Tibial artery (tissue), 4 donors: ENCODE measurements around the gene ZNF124.

Experiments
- DNase-seq, 2 donors: peaks; one replicate each; pipeline ENCODE4 v3.0.0-alpha.2; 2019
- H3K27ac ChIP-seq, 2 donors: fragments of 200-600 bp; sonication (generic) in 1 of 2; 1 replicate in 1 of 2; 2 replicates in 1 of 2; pipeline ENCODE4 v1.5.1; 2018 to 2019; ENCODE audit warnings: mild to moderate bottlenecking in 1 of 2
- H3K27me3 ChIP-seq, 2 donors: fragments of 200-600 bp; sonication (generic) in 1 of 2; one replicate each; pipeline versions ENCODE4 v1.5.1 to v1.6.0; 2016 to 2019
- H3K36me3 ChIP-seq, 3 donors: fragments of 200-600 bp; sonication (generic) in 2 of 3; one replicate each; pipeline ENCODE4 v1.5.1; 2016 to 2019; ENCODE audit warnings: mild to moderate bottlenecking in 2 of 3
- H3K4me1 ChIP-seq, 4 donors: fragments of 200-600 bp; sonication (generic) in 2 of 4; 1 replicate in 3 of 4; 2 replicates in 1 of 4; pipeline ENCODE4 v1.5.1; 2016 to 2019
- H3K4me3 ChIP-seq, 2 donors: fragments of 200-600 bp; sonication (generic) in 1 of 2; 1 replicate in 1 of 2; 2 replicates in 1 of 2; pipeline ENCODE4 v1.5.1; 2018 to 2019; ENCODE audit warnings: mild to moderate bottlenecking in 2 of 2
- H3K9me3 ChIP-seq, 3 donors: fragments of 200-600 bp; sonication (generic) in 1 of 3; one replicate each; pipeline ENCODE4 v1.5.1; 2016 to 2019
- intact Hi-C: fragments of 100-400 bp; cut with DNase I; formaldehyde crosslinking; loops from one replicate; pipeline ENCODE4 v1.15.0; 2023; ENCODE audit warnings: low total_unique reads
- TF ChIP-seq, protein P1 (sequence below), 2 experiments: fragments of 200-600 bp in 1 of 2; fragments of 450-650 bp in 1 of 2; IDR thresholded peaks; one replicate each; pipeline ENCODE4 v1.5.1; 2017 to 2019; ENCODE audit warnings: antibody characterized with exemption in 2 of 2, mild to moderate bottlenecking in 1 of 2, moderate library complexity in 1 of 2

The ZNF124 gene

DNA sequence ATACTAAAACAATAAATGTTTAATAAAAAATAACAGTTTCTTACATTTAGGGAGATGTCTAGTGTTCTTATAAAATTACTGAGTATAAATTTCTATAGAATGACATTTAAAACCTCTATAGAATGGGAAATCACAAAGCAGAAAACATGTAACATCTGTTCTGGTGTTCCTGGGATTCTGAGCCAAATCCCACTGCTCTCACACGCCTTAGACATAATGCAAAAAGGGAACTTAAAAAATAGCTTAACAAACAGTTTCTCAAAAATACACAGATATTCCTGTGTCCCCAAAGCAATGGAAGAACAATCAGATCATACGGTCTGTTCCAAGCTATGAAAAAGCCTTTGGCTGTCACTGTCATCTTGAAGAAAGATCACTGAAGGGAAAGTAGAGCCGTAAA, 27.0 kb upstream of the ZNF124 start:
- Histone ChIP-seq H3K36me3 (peaks cover 28 to 63% (median 52%) of the 10 kb centered on the region in 3 donors), H3K9me3 (peaks cover 0 to 8% (median 0%) of the 10 kb centered on the region in 3 donors)

DNA sequence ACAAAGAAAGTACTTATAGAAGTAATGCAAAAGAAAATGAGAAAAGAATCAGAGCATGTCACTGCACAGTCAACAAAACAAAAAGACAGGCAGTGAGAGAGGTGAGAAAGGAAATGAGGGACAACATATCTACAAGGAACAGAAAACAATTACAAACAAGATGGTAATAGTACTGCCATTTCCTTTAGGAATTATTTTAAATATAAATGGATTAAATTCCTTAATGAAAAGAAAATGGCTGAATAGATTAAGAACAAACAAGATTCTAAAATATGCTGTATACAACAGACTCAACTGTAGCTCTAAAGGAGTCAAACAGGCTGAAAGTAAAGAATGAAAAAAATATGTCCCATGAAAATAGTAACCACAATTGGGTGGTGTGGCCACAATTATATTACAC, 22.1 kb upstream of the ZNF124 start:
- Histone ChIP-seq H3K36me3 (peaks cover 61 to 80% (median 68%) of the 10 kb centered on the region in 3 donors), H3K4me1 (peaks cover 0 to 16% (median 0%) of the 10 kb centered on the region in 4 donors), H3K9me3 (peaks cover 2 to 43% (median 17%) of the 10 kb centered on the region in 3 donors), H3K27ac (no peak overlapping the region), H3K4me3 (no peak overlapping the region), H3K27me3 (no peaks in the 10 kb centered on the region)
- intact Hi-C loops: no loop called here
- DNase-seq: no peak
- TF ChIP-seq, protein P1, sequence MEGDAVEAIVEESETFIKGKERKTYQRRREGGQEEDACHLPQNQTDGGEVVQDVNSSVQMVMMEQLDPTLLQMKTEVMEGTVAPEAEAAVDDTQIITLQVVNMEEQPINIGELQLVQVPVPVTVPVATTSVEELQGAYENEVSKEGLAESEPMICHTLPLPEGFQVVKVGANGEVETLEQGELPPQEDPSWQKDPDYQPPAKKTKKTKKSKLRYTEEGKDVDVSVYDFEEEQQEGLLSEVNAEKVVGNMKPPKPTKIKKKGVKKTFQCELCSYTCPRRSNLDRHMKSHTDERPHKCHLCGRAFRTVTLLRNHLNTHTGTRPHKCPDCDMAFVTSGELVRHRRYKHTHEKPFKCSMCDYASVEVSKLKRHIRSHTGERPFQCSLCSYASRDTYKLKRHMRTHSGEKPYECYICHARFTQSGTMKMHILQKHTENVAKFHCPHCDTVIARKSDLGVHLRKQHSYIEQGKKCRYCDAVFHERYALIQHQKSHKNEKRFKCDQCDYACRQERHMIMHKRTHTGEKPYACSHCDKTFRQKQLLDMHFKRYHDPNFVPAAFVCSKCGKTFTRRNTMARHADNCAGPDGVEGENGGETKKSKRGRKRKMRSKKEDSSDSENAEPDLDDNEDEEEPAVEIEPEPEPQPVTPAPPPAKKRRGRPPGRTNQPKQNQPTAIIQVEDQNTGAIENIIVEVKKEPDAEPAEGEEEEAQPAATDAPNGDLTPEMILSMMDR (IDR thresholded peaks at IDR 0.05): no peak

More for the DNA sequence above, 27.0 kb upstream of the ZNF124 start:
- no peak overlapping the region for H3K4me3 ChIP-seq
- intact Hi-C loops: no loop called here
- H3K27ac ChIP-seq: no peak overlapping the region
- H3K27me3 ChIP-seq: no peaks in the 10 kb centered on the region
- no peak for DNase-seq
- TF ChIP-seq, protein P1 (IDR thresholded peaks at IDR 0.05): no peak
- H3K4me1 ChIP-seq: peaks cover 0 to 16% (median 0%) of the 10 kb centered on the region in 4 donors

DNA sequence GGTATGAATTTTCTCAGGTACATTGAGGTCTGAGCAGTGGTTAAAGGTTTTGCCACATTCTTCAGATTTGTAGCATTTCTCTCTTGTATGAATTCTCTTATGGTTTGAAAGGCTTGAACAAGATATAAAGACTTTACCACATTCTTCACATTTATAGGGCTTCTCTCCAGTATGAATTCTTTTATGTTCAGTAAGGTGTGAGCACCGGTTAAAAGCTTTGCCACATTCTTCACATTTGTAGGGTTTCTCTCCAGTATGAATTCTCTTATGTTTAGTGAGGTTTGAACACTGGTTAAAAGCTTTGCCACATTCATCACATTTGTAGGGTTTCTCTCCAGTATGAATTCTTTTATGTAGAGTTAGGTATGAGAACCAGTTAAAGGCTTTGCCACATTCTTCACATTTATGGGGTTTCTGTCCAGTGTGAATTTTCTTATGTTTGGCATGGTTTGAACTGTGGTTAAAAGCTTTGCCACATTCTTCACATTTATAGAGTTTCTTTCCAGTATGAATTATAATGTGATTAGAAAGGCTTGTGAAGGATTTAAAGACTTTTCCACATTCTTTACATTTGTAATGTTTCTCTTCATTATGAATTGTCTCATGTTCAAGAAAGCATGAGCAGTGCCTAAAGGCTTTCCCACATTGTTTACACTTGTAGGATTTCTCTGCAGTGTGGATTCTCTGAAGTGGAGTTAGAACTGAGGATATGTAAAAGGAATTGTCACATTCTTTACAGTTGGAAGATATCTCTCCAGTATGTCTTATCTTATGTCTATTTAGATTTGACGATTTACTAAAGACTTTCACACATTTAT, 18.4 kb upstream of the ZNF124 start:
- TF ChIP-seq, protein P1 (IDR thresholded peaks at IDR 0.05): no peak
- no peaks in the 10 kb centered on the region for H3K4me1 ChIP-seq
- H3K36me3 ChIP-seq: peaks cover 35 to 61% (median 47%) of the 10 kb centered on the region in 3 donors
- peaks cover 2 to 75% (median 23%) of the 10 kb centered on the region in 3 donors for H3K9me3 ChIP-seq
- H3K27ac ChIP-seq: no peak overlapping the region
- DNase-seq: no peak
- H3K4me3 ChIP-seq: no peak overlapping the region
- H3K27me3 ChIP-seq: no peaks in the 10 kb centered on the region
- intact Hi-C loops: no loop called here

DNA sequence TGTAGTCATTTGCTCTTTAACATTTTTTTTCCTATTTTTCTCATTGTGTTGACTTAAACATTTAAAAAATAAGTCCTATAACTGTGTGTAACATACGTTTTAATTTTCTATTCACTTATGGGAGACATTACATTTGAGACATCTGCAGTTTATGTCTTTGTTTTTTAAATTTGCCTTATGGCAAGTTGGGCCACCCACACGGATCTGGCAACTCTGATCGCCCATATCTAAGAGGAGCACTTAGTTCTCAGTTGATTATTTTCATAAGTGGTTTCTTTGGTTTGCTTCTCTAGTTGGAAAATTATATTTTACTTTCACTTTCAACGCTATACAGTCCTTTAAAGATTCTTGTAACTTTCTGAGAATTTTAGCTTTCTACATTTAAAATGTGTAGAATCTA, 13.8 kb upstream of the ZNF124 start:
- Histone ChIP-seq H3K4me1 (no peaks in the 10 kb centered on the region), H3K27ac (no peak overlapping the region), H3K9me3 (peaks cover 5 to 65% (median 23%) of the 10 kb centered on the region in 3 donors), H3K36me3 (peaks cover 11 to 25% (median 16%) of the 10 kb centered on the region in 3 donors), H3K4me3 (no peak overlapping the region), H3K27me3 (no peaks in the 10 kb centered on the region)
- no peak for DNase-seq
- TF ChIP-seq, protein P1 (IDR thresholded peaks at IDR 0.05): no peak
- intact Hi-C loops: no loop called here

DNA sequence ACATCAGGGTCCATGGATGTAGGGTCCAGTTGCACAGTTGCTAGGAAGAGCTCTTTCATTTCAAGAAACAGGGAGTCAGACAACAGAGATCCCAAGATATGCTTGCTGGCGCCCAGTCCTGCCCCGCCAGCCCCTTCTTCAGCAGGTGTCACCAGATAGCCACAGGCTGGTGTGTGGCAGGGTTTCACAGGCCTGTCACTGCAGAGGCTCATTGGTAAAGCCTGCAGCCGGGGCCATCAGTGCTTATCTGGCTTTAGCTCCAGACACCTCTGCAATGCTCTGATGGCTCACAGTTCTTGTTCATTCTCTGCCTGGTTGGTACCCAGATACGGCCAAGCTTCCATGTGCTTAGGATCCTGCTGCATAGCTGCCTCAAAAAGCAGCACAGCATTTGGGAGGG, 12.4 kb upstream of the ZNF124 start:
- Histone ChIP-seq H3K9me3 (peaks cover 3 to 51% (median 13%) of the 10 kb centered on the region in 3 donors), H3K4me3 (no peak overlapping the region), H3K4me1 (no peaks in the 10 kb centered on the region), H3K27ac (no peak overlapping the region), H3K36me3 (peaks cover 0 to 14% (median 5%) of the 10 kb centered on the region in 3 donors), H3K27me3 (no peaks in the 10 kb centered on the region)
- TF ChIP-seq, protein P1 (IDR thresholded peaks at IDR 0.05): no peak
- no peak for DNase-seq
- intact Hi-C loops: no loop called here
